NK-92 treated with Interleukin-12 subunit alpha and Interleukin-12 subunit beta, amount 100 ng/mL, for 24 hours (cell line): ENCODE data around the gene SYNJ2BP.
A peak's percentile ranks its signal among the peaks of the same experiment; 100 is the strongest.
"Not testable (repeated sequence)": the region's sequence is repeated elsewhere in the genome, so short reads cannot be mapped to it uniquely, and the experiment has no call there.

Experiments used
- DNase-seq: peaks from one replicate; lab custom pipeline; 2025; lab: John Stamatoyannopoulos, UW

The SYNJ2BP gene, protein sequence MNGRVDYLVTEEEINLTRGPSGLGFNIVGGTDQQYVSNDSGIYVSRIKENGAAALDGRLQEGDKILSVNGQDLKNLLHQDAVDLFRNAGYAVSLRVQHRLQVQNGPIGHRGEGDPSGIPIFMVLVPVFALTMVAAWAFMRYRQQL

DNA sequence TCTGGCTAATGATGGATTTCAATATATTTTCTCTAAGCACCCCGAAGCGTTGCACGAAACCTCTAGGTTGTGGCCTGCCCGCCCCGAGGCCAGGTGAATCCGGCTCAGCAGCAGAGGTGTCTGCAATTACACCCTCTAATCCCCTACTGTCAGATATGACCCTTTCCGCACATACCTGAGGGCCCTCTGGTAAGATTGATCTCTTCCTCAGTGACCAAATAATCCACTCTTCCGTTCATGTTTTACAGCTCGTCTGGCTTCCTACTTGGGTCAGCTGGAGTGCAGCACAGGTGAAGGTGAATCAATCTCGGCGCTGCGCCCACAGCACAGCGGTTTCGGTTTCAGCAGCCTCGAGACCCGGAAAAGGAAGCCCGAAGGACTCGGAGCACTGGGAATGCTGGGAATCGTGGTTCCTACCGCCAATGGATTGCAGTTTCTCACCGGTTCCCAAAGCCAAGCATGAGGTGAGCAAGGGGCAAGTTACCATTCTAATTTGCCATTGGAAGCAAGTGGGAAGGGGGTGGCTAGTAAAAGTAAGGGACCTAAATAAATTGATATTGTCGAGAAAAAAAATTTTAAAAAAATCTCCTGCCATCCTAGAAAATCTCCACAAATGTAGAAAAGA lies at the start of gene SYNJ2BP:
Gene SYNJ2BP, minus strand, starts transcription at position 366 of the 625 bp plus-strand sequence. Its CDS starts 127 bp downstream, at position 239.
- peak; percentile 13 for DNase-seq

DNA sequence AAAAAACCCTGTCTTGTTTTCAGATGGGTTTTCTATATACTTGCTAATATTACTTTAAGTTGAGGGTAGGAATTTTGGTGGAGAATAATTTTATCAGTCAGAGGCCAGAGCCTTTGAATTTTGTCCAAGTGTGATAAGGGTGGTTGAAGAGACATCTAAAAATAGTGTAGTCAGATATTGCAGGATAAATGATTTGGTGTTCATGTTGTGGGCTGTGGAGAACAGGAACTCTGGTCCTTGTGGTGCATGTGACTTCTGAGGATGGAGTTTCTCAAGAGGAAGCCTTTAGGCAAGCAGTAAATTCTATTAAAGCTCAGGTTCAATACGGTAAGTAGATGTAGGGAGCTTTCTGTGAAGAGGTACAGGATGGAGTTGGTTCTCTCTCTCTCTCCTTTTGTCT lies 37.8 kb upstream of the SYNJ2BP start:
- DNase-seq, result no peak

DNA sequence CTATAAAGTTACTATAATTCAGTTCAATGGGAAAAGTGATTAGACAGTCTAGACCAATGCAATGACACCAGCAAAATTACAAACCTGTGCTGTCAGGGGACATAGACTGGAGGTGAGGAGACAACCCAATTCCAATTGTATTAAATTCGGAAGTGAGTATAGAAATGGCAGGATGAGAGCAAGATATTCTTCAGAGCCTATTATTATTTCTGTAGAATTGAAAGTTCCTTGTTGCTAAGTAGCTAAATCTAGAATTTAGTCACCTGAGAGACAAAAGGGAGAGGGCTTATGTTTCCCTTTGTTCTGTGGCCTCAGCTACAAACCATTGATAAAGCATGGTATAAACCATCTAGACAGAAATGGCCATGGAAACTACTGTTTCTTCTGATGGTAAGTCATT lies 35.0 kb upstream of the SYNJ2BP start, which contains the start of gene ADAM21:
Gene ADAM21, plus strand, starts transcription at position 301 of the 400 bp plus-strand sequence. CDS start 5,326 bp downstream, outside the sequence.
- DNase-seq, result no peak

DNA sequence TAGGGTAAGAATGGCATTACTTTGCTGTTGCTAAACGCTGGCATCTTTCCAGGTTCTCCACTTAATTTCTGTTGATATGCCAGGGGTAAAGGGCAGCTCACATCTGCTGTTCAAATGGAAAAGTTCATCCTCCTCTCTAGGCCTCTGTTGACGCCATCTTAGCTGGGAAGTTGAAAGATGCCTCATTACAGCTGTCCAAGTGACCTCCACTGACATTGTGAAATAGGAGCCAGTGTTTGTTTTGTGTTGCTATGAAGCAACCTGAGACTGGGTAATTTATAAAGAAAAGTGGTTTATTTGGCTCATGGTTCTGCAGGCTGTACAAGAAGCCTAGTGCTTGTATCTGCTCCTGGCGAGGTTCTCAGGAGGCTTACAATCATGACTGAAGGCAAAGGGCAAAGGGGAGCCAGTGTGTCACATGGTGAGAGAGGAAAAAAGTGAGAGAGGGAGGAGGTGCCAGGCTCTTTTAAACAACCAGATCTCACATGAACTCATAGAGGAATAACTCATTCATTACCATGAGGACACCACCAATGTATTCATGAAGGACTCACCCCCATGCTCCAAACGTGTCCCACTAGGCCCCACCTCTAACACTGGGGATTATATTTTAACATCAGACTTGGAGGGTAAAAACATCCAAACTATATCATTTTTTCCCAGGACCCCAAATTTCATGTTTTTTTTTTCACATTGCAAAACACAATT lies 31.9 kb upstream of the SYNJ2BP start:
- no peak for DNase-seq

DNA sequence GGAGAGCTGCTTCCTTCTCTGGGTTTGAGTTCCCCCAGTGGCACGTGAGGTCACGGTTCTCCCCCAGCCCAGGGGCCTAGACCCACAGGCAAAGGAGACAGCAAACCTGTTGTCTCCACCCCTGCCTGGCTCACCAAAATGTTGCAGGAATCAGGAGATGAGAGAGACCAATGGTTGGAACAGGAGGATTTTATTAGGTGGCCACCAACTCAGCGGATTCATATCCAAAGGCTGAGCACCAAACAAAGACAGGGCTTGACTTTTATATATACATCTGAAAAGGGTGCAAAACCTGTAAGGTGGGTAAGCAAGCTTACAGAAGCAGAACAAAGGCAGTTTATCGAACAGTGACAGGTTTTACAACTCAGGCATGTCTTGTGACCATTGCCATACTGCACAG lies 25.9 kb upstream of the SYNJ2BP start:
- no peak for DNase-seq

DNA sequence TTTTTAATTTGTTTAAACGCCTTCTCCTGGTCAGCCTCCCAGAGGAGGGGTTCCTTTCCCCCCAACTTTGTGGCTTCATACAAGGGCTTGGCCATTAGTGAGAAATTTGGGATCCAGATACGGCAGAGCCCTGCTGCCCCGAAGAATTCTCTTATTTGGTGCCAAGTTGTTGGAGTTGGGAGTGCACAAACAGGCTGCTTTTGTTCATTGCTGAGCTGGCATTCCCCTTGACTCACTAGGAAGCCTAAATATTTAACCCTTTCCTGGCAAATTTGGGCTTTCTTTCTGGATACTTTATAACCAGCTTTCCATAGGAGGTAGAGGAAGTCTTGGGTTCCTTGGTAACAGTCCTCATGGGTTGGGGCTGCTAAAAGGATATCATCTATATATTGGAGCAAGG lies 24.8 kb upstream of the SYNJ2BP start:
- no peak for DNase-seq

DNA sequence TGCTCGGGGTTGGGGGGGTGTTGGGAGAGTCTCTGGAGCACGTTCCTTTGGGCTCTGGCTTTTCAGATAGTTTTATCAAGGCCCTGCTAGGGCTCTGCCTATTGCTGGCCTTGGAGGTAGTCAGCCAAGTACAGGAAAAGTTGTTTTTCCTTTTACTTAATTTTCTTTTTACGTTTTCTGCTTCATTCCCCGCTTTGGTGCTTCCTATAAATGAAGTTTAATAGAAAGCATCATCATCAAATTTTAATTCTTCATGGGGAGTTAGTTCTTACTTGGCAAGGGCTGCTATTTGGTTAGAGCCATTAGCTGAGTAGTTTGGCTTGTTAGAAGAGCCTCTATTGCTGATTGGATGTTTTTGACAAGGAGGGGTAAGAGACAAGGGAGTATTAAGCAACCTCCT lies 20.0 kb upstream of the SYNJ2BP start:
- DNase-seq, result no peak

DNA sequence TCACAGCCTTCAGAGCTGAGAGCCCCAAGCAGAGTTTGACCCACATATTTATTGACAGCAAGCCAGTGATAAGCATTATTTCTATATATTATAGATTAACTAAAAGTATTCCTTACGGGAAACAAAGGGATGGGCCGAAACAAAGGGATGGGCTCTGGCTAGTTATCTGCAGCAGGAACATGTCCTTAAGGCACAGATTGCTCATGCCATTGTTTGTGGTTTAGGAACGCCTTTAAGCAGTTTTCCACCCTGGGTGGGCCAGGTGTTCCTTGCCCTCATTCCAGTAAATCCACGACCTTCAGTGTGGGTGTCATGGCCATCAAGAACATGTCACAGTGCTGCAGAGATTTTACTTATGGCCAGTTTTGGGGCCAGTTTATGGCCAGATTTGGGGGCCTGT lies 9.7 kb upstream of the SYNJ2BP start:
- not testable (repeated sequence) for DNase-seq

DNA sequence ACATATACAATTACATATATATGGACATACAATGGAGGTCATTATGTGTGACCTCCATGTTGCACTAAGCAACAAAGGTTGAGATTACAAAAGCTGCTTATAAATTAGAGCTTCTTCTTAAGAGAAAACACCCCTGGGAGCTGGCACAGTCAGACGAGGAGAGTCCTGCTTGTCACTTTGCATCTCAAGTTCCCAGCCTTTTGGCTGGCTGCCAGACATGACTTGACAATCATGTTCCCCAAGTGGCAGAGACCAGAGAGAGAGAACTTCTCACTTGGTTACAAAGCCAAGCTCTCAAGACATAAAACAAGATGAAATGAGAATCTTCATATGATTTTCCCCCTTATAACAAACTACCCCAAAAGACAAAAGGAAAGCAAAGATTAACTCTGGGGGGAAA lies 8.5 kb upstream of the SYNJ2BP start:
- no peak for DNase-seq

DNA sequence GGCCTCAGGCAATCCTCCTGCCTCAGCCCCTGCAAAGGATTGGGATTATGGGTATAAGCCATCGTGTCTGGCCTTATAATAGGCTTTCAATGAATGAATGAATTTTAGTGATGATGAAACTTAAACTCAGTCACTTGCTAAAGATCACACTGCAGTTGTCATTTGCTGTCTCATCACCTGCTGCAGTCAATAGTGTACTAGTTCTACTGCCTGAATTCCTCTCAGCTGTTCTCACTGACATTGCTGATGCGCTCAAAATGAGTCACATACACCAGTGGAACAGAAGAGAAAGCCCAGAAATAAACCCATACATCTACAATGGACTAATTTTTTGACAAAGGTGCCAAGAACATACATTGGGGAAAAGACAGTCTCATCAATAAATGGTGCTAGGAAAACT lies 5.6 kb upstream of the SYNJ2BP start:
- no peak for DNase-seq

DNA sequence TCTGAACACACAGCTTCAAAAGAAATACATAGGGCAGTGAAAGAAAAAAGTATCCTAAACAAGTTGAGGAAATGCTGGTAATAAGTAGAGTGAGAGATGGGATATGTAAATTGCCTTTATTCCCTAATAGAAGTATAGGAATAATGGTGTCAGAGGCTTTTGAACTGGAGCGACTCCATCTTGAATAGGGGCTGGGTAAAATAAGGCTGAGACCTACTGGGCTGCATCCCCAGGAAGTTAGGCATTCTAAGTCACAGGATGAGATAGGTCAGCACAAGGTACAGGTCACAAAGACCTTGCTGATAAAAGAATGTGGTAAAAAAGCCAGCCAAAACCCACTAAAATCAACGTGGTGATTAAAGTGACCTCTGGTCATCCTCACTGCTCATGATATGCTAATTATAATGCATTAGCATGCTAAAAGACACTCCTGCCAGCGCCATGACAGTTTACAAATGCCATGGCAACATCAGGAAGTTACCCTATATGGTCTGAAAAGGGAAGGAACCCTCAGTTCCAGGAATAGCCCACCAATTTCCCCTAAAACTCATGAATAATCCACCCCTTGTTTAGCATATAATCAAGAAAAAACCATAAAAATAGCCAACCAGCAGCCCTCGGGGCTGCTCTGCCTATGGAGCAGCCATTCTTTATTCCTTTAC lies 2.5 kb upstream of the SYNJ2BP start:
- not testable (repeated sequence) for DNase-seq

DNA sequence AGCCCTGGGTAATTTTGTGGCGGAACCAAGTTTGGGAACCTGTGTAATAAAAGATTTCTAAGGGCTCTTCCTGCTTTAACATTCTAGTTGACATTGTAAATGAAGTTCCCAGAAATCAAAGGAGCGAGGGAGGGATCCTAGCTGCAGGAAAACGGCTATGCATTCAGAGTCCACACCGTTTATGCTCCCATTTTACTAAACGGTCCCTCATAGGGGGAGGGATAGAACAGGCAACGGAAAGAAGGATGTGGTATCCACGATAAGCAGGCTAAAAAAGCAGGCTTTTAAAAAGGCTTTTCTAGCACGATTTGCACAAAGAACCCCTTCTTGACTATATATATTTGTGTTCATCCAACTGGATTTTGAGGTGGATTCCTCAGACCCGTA lies 559 bp downstream of the SYNJ2BP start:
- no peak for DNase-seq

DNA sequence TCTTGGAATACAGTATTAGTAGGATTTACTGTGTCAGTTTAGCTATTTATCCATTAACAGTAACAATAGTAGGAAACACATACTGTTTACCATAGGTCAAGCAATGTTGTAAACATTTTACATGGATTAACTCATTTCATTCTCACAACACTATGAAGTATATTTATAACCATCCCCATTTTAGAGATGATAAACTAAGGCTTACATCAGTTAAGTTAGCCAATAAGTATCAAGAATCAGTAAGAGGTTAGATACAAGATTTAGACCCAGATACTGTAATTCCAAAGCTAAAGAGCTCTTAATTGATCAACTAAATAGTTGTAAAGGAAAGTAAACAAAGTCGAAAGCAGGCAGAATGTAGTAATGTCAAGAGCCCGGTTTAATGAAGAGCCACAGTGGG lies 1.1 kb downstream of the SYNJ2BP start:
- DNase-seq, result no peak

DNA sequence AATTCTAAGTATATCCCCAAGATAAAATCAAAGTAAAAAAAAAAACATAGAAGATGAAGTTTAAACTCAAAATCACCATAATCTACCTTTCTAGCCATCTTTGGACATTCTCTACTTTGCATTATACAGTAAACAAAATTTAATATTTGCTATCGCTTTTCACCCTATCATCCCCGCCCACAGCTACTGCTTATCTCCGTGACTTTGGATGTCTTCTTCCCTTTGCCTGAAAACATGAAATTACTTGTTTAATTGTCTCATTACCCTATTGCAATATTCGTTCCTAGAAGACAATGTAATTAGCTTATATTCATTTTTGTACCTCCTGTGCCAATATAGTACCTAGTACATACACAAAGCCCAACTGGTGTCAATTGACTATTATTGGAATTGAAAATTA lies 9.3 kb downstream of the SYNJ2BP start:
- no peak for DNase-seq

DNA sequence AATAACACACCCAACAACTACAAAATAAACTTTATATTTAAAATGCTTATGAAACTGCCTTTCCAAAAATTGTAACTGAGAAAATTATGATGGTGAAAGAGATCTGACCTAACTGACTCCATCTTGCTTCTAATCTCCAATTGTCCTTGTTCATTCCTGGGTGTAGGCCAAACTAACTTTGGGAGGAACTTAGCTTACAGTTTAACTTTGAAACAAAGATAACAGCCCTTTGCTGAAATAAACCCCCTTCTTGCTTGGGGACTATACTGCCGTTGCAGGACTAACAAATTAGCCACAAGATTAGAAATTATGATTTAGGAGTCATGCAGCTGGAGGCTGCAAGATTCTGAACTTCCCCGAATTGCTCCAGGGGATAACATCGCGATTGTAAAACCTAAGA lies 10.7 kb downstream of the SYNJ2BP start:
- DNase-seq, result not testable (repeated sequence)

DNA sequence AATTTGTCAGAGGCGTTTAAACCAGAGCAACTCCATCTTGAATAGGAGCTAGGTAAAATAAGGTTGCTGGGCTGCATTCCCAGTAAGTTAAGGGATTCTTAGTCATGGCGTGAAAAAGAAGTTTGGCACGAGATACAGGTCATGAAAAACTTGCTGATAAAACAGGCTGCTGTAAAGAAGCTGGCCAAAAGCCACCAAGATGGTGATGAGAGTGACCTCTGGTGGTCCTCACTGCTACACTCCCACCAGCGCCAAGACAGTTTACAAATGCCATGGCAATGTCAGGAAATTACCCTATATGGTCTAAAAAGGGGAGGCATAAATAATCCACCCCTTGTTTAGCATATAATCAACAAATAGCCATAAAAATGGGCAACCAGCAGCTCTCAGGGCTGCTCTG lies 13.6 kb downstream of the SYNJ2BP start:
- DNase-seq, result not testable (repeated sequence)

DNA sequence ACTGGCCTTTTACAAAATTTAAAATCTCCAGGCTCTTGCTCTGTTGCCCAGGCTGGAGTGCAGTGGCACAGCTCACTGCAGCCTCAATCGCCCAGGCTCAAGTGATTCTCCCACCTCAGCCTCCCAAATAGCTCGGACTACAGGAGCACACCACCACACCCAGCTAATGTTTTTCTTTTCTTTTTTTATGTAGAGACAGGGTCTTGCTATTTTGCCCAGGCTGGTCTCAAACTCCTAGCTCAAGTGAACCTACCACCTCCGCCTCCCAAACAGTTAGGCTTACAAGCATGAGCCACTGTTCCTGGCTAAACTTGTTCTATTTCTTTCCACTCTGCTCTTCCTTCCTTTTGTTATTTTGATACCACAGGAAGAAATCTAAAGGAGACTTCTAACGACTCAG lies 15.2 kb downstream of the SYNJ2BP start:
- DNase-seq, result no peak

DNA sequence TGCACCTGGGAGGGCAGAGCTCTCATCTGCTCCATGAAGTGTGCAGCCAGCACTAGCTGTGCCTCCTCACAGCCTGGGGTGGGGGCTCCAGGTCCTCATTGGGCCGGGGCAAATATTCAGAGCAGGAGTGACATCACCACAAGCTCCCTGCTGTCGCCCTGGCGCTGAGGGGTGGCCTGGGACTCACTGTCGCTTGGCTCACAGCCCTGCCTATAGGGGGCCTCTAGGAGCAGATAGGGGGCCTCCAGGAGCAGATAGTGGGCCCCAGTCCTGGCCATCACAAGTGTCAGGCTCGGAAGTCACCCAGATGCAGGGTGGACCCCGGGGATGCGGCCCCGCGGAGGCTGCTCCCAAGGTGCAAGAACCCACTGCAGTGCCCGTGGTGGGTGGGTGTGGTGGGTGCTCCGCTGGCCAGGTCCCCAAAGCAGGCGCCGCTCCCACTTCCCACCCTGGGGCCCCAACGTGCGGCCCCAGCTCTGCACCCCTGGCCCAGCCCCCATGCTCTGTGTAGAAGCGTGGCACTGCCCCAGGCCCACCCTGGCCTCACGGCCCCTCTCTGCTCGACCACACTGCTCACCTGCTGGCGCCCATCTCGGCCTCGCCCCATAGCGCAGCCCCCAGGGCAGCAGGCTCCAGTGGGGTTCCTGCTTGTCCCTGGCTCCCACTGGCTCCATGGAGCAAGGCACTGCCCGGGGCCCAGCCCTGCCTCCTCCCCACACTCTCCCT lies 18.0 kb downstream of the SYNJ2BP start:
- DNase-seq, result no peak

DNA sequence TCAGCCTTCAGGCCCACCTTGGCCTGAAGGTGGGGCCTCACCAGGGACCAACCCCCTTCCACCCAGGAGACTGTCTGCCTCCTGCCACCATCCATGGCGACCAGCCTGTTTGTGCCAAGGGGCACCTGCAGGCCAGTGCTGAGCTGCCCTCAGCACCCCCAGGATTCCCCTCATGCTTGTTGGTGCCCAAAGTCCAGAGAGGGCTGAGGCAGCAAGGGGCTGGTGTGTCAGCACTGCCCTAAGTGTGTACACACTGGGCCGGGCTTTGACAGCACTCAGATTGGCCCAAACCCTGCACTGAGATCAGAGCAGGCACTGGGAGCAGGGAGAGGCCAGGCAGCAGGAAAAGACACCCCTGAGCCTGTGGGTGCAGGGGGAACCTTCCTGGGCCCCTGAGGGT lies 18.6 kb downstream of the SYNJ2BP start:
- DNase-seq, result no peak

DNA sequence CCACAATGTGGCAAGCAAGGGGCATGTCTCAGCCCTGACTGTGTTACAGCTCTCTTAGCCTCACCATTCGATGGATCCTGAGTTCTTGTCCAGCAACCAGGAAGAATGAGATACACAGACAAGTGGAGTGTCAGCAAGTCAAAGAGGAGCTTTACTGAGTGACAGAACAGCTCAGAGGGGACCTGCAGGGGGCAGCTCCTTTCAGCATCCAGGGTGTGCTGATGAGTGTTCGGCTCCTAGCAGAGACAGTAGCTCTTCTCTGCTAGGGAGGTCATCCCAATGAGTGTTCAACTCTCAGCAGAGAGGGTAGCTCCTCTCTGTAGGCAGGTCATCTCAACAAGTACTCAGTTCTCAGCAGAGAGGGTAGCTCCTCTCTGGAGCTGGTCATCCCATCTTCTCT lies 19.1 kb downstream of the SYNJ2BP start:
- DNase-seq, result no peak

DNA sequence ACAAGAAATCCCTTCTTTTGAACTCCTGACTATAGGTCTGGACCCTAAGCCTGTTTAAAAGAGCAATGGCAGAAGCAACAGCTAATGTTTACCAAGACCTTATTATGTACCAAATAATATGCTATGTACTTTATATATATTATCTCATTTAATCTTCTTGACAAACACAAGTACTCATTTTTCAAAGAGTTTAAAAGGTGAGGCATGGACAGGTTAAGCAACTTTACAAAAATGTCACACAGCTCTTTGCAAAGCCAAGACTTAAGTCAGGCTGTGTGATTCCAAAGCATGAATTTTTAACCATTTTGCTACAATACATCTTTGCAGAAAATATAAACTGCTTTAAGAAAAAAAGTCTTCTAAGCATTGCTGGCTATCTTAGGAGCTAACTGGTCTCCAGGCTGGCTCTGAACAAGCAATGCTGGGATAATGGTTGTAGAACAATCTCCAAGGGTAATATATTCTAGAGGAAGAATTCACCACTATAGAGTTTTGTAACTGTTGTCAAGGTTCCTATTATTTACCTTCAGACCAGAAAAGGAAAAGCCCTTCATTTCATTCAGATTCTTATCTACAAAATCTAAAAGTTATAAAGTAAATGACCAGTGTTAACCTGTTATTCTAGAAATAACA lies 22.1 kb downstream of the SYNJ2BP start:
- no peak for DNase-seq

DNA sequence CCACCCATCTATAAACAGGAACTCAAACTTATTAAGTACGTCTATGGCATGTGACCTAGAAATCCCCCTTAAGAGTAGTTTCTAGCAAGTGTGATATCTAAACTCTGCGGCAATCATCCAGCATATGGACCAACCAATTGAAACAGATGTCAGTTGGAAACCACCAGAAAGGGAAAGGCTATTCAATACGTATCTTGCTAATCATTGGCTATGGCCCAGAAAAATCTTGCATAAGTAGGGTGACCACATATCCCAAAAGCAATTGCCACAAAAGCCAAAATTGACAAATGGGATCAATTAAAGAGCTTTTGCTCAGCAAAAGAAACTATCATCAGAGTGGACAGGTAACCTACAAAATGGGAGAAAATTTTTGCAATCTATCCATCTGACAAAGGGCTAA lies 24.2 kb downstream of the SYNJ2BP start:
- DNase-seq, result no peak
